Glutamatergic neuron (in vitro differentiated cells): ENCODE measurements around the gene KRTAP4-5. TPM values are rescaled to one million over a fixed set of nuclear protein-coding genes. Genes with fewer than 3 reads are reported as not detected.

Experiments used
- DNase-seq: peaks from one replicate; pipeline ENCODE4 v3.0.0; 2022
- H3K27ac Mint-ChIP-seq: one replicate; pipeline ENCODE4 v1.8.0; 2020; ENCODE audit warnings: mild to moderate bottlenecking, mixed read lengths, inconsistent platforms; ENCODE audit not compliant: unreplicated experiment
- H3K27me3 Mint-ChIP-seq: one replicate; pipeline ENCODE4 v1.8.0; 2020; ENCODE audit warnings: mild to moderate bottlenecking, moderate library complexity, mixed read lengths, inconsistent platforms; ENCODE audit not compliant: unreplicated experiment
- H3K36me3 Mint-ChIP-seq: one replicate; pipeline ENCODE4 v1.8.0; 2020; ENCODE audit warnings: mild to moderate bottlenecking, mixed read lengths, inconsistent platforms; ENCODE audit not compliant: unreplicated experiment
- H3K4me1 Mint-ChIP-seq: one replicate; pipeline ENCODE4 v1.8.0; 2020; ENCODE audit warnings: mild to moderate bottlenecking, low read depth, mixed read lengths, inconsistent platforms; ENCODE audit not compliant: unreplicated experiment
- H3K4me3 Mint-ChIP-seq: one replicate; pipeline ENCODE4 v1.8.0; 2020; ENCODE audit warnings: mild to moderate bottlenecking, mixed read lengths, inconsistent platforms; ENCODE audit not compliant: unreplicated experiment
- H3K9me3 Mint-ChIP-seq: one replicate; pipeline ENCODE4 v1.8.0; 2020; ENCODE audit warnings: mild to moderate bottlenecking, moderate library complexity, mixed read lengths, inconsistent platforms; ENCODE audit not compliant: unreplicated experiment
- total RNA-seq: library from RNA; stranded (reverse); fragmentation: NEBNext Ultra II Directional; extraction: Animal tissue kit (Norgen Biotek cat#: 25700); gene quantifications from one replicate; pipeline ENCODE4 v1.2.1, GENCODE V29; 2021; ENCODE audit not compliant: unreplicated experiment
- TF ChIP-seq, protein P1 (sequence below): fragments of 200-600 bp; sonication (generic); IDR thresholded peaks from one replicate; pipeline ENCODE4 v1.5.0; 2021; ENCODE audit not compliant: partially characterized antibody, unreplicated experiment

The KRTAP4-5 gene
- total RNA-seq, 1 donor from 2014 or later, result not detected

DNA sequence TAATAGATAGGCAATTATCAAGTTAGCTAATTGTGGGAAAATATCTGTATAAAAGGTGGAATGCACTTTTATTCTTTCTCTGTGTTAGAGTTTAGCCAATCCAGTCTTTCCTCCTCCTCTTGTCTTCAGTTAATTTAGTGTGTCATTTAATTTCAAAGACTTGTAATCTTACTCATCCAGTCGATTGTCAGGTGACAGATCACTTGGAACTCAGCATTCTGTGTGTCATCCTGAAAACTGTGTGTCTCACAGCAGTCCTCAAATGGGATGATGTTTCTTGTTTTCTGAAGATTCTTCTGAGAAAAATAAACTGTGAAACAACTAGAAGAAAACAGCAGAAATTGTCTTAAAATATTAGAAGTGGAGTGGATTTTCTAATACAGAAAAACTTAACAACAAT is 35.4 kb upstream of the KRTAP4-5 start:
- H3K4me3 Mint-ChIP-seq, result no peak overlapping the region
- H3K4me1 Mint-ChIP-seq, result no peaks in the 10 kb centered on the region

DNA sequence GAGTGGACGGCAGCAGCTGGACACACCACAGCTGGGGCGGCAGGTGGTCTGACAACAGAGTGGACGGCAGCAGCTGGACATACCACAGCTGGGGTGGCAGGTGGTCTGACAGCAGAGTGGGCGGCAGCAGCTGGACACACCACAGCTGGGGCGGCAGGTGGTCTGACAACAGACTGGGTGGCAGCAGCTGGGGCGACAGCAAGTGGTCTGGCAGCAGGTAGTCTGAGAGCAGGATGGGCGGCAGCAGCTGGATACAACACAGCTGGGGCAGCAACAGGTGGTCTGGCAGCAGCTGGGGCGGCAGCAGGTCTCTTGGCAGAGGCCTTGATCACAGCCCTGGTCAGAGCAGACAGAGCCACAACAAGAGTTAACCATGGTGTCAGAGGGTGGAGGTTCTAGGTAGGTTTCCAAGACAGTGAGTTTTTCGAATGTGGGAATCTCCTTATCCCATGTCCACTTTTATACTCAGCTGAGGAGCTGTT is 34.9 kb upstream of the KRTAP4-5 start, which contains the start of gene KRTAP4-1:
Gene KRTAP4-1, minus strand, starts transcription at position 432 of the 482 bp plus-strand sequence. Its CDS starts 57 bp downstream, at position 375.
- TF ChIP-seq, protein P1, sequence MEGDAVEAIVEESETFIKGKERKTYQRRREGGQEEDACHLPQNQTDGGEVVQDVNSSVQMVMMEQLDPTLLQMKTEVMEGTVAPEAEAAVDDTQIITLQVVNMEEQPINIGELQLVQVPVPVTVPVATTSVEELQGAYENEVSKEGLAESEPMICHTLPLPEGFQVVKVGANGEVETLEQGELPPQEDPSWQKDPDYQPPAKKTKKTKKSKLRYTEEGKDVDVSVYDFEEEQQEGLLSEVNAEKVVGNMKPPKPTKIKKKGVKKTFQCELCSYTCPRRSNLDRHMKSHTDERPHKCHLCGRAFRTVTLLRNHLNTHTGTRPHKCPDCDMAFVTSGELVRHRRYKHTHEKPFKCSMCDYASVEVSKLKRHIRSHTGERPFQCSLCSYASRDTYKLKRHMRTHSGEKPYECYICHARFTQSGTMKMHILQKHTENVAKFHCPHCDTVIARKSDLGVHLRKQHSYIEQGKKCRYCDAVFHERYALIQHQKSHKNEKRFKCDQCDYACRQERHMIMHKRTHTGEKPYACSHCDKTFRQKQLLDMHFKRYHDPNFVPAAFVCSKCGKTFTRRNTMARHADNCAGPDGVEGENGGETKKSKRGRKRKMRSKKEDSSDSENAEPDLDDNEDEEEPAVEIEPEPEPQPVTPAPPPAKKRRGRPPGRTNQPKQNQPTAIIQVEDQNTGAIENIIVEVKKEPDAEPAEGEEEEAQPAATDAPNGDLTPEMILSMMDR, result no peak
- peak within 1 kb of the TSS; percentile 68 for H3K27ac Mint-ChIP-seq
- H3K36me3 Mint-ChIP-seq, result no peaks in the 10 kb centered on the region
- H3K4me3 Mint-ChIP-seq, result no peak within 1 kb of the TSS
- peaks cover 12% of the 10 kb centered on the region for H3K9me3 Mint-ChIP-seq
- H3K4me1 Mint-ChIP-seq, result no peaks in the 10 kb centered on the region
- peaks cover 6% of the 10 kb centered on the region for H3K27me3 Mint-ChIP-seq
- peak; percentile 31 for DNase-seq

More for the DNA sequence above, 35.4 kb upstream of the KRTAP4-5 start:
- no peaks in the 10 kb centered on the region for H3K36me3 Mint-ChIP-seq
- H3K9me3 Mint-ChIP-seq, result peaks cover 12% of the 10 kb centered on the region
- no peak overlapping the region for H3K27ac Mint-ChIP-seq
- DNase-seq, result no peak
- TF ChIP-seq, protein P1, result no peak
- peaks cover 6% of the 10 kb centered on the region for H3K27me3 Mint-ChIP-seq

DNA sequence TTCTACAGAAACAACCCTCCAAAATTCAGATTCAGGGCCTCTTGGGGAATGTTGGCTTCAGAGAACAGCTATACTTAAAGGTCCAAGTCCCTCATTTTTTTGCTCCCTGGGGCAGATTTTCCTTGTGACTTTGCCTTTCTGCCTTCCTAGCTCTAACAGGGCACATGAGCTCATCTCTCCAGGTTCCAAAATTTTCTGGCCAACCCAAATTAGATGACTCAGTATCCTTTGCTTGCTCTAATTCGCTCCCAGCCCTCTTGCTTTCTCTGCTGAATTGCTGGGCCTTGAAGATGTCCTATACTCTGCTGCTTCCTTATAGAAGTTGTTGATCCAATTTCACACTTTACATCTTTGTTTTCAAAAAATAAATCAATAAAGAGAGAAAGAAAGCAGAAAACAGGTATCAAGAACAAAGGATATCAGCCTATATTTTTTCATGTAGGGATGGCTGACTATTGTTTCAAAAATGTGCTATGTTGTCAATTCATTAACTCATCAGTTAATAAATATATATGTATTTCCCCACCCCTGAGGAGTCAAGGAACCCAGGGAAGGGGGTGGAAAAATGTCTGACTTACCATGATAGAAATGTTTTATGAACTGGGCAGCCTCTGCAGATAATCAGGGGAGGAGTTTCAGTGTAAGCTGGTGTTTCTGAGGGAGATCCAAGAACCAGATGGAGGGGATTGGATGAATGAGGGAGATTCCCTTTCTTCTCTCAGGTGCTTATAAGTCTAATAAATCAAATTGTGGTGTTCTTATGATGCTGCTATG is 29.4 kb upstream of the KRTAP4-5 start:
- H3K36me3 Mint-ChIP-seq, result peaks cover 5% of the 10 kb centered on the region
- peaks cover 4% of the 10 kb centered on the region for H3K27me3 Mint-ChIP-seq
- TF ChIP-seq, protein P1, result no peak
- no peak overlapping the region for H3K27ac Mint-ChIP-seq
- no peak overlapping the region for H3K4me3 Mint-ChIP-seq
- no peaks in the 10 kb centered on the region for H3K4me1 Mint-ChIP-seq
- H3K9me3 Mint-ChIP-seq, result peaks cover 7% of the 10 kb centered on the region
- no peak for DNase-seq

DNA sequence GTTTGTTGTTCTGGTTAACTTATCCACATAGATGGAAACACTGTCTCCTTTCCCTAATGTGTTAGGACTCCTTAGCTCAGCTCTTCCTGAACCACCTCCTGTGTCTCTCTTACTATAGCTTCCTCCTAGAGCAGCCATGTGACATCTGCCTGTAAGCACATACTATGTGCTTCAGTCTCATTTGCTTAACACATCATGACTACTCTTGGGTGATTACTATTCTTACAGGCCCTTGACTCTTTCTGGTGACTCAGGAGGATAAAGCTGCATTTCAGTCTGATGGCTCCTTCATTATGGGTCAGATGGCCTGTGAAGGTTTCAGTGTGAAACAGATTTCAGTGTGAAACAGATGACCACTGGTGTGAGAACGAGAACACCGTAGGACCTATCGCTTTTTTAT is 28.7 kb upstream of the KRTAP4-5 start:
- TF ChIP-seq, protein P1, result no peak
- peaks cover 4% of the 10 kb centered on the region for H3K27me3 Mint-ChIP-seq
- DNase-seq, result no peak
- no peak overlapping the region for H3K4me3 Mint-ChIP-seq
- H3K4me1 Mint-ChIP-seq, result no peaks in the 10 kb centered on the region
- H3K36me3 Mint-ChIP-seq, result peaks cover 5% of the 10 kb centered on the region
- peaks cover 6% of the 10 kb centered on the region for H3K9me3 Mint-ChIP-seq
- H3K27ac Mint-ChIP-seq, result no peak overlapping the region

DNA sequence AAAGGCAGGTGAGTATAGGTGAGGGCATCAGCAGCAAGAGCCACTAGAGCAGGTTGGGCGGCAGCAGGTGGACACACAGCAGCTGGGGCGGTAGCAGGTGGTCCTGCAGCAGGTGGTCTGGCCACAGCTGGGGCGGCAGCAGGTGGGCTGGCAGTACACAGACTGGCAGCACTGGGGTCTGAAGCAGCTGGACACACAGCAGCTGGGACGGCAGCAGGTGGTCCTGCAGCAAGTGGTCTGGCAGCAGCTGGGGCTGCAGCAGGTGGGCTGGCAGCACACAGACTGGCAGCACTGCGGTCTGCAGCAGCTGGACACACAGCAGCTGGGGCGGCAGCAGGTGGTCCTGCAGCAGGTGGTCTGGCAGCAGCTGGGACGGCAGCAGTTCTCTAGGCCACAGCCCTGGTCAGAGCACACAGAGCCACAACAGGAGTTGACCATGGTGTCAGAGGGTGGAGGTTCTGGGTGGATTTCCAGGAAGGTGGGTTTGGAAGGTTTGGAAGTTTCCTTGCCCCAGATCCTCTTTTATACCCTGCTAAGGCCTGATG is 28.2 kb upstream of the KRTAP4-5 start, which contains the start of gene KRTAP4-2:
Gene KRTAP4-2, minus strand, starts transcription at position 495 of the 545 bp plus-strand sequence. Its CDS starts 57 bp downstream, at position 438.
- H3K4me3 Mint-ChIP-seq, result no peak within 1 kb of the TSS
- H3K9me3 Mint-ChIP-seq, result peaks cover 6% of the 10 kb centered on the region
- peaks cover 4% of the 10 kb centered on the region for H3K27me3 Mint-ChIP-seq
- H3K36me3 Mint-ChIP-seq, result peaks cover 5% of the 10 kb centered on the region
- TF ChIP-seq, protein P1, result no peak
- no peak within 1 kb of the TSS for H3K27ac Mint-ChIP-seq
- peak; percentile 15 for DNase-seq
- no peaks in the 10 kb centered on the region for H3K4me1 Mint-ChIP-seq
